Parathyroid adenoma (tissue), 2 donors: Measurements from ENCODE around the gene LZTFL1.

Source experiments
- H2AFZ ChIP-seq: fragments of 300-600 bp; sonication (generic); one replicate; pipeline ENCODE4 v1.7.0; 2017; ENCODE audit warnings: antibody characterized with exemption, mild to moderate bottlenecking
- H3K27ac ChIP-seq: fragments of 300-600 bp; sonication (generic); one replicate; pipeline ENCODE4 v1.7.0; 2017
- H3K27me3 ChIP-seq: fragments of 300-600 bp; sonication (generic); one replicate; pipeline ENCODE4 v1.7.0; 2017; ENCODE audit warnings: low read length; ENCODE audit not compliant: control insufficient read depth, insufficient read depth
- H3K36me3 ChIP-seq: fragments of 300-600 bp; sonication (generic); one replicate; pipeline ENCODE4 v1.7.0; 2017; ENCODE audit warnings: low read length; ENCODE audit not compliant: control insufficient read depth, insufficient read depth
- H3K4me1 ChIP-seq: fragments of 300-600 bp; sonication (generic); one replicate; pipeline ENCODE4 v1.7.0; 2017; ENCODE audit warnings: control low read depth
- H3K4me2 ChIP-seq: fragments of 300-600 bp; sonication (generic); one replicate; pipeline ENCODE4 v1.7.0; 2017; ENCODE audit warnings: low read length
- H3K4me3 ChIP-seq: fragments of 300-600 bp; sonication (generic); one replicate; pipeline ENCODE4 v1.7.0; 2017; ENCODE audit warnings: low read depth, low read length
- H3K79me2 ChIP-seq: fragments of 300-600 bp; sonication (generic); one replicate; pipeline ENCODE4 v1.7.0; 2017; ENCODE audit warnings: control low read depth
- H3K9ac ChIP-seq: fragments of 300-600 bp; sonication (generic); one replicate; pipeline ENCODE4 v1.7.0; 2017; ENCODE audit warnings: mild to moderate bottlenecking
- H3K9me3 ChIP-seq: fragments of 300-600 bp; sonication (generic); one replicate; pipeline ENCODE4 v1.7.0; 2017; ENCODE audit warnings: low read length; ENCODE audit not compliant: control insufficient read depth
- CTCF ChIP-seq: fragments of 300-600 bp; sonication (generic); IDR thresholded peaks from one replicate; pipeline ENCODE4 v1.7.0; 2017; ENCODE audit warnings: antibody characterized with exemption, mild to moderate bottlenecking
- donor health status: primary hyperparathyroidism.

Gene LZTFL1

GRCh38 chr3:45844616-45845015 is 2.7 kb upstream of the LZTFL1 start:
- Histone ChIP-seq H3K9me3 (no peaks in the 10 kb centered on the region), H3K79me2 (peaks cover 12% of the 10 kb centered on the region), H3K27me3 (no peaks in the 10 kb centered on the region), H3K9ac (no peak overlapping the region), H3K4me2 (no peak overlapping the region), H3K4me1 (peaks cover 7% of the 10 kb centered on the region), H3K4me3 (no peak overlapping the region), H2AFZ (no peak overlapping the region), H3K27ac (no peak overlapping the region), H3K36me3 (no peaks in the 10 kb centered on the region)
- no peak for TF ChIP-seq CTCF

GRCh38 chr3:45842851-45843625 is 1.1 kb upstream of the LZTFL1 start:
- Histone ChIP-seq H3K4me1 (peaks cover 7% of the 10 kb centered on the region), H3K9me3 (no peaks in the 10 kb centered on the region), H3K79me2 (peaks cover 12% of the 10 kb centered on the region), H3K9ac (no peak overlapping the region), H3K4me2 (no peak overlapping the region), H3K27me3 (no peaks in the 10 kb centered on the region), H3K4me3 (no peak overlapping the region), H2AFZ (peak overlapping the region; percentile 98), H3K27ac (no peak overlapping the region), H3K36me3 (no peaks in the 10 kb centered on the region)
- no peak for TF ChIP-seq CTCF

- peak overlapping the region; percentile 98 for H2AFZ ChIP-seq
- peak overlapping the region; percentile 75 for H3K4me2 ChIP-seq
- no peak overlapping the region for H3K9ac ChIP-seq
- H3K27ac ChIP-seq: peak overlapping the region; percentile 39
- TF ChIP-seq CTCF: no peak
- no peaks in the 10 kb centered on the region for H3K36me3 ChIP-seq
- H3K9me3 ChIP-seq: no peaks in the 10 kb centered on the region
- H3K4me1 ChIP-seq: peaks cover 7% of the 10 kb centered on the region
- peaks cover 12% of the 10 kb centered on the region for H3K79me2 ChIP-seq
- no peaks in the 10 kb centered on the region for H3K27me3 ChIP-seq
- peak overlapping the region; percentile 97 for H3K4me3 ChIP-seq
Observed at GRCh38 chr3:45841420-45841756, 531 bp downstream of the LZTFL1 start.

- no peak overlapping the region for H3K4me3 ChIP-seq
- H3K4me1 ChIP-seq: peaks cover 7% of the 10 kb centered on the region
- no peak overlapping the region for H2AFZ ChIP-seq
- H3K79me2 ChIP-seq: peaks cover 12% of the 10 kb centered on the region
- H3K36me3 ChIP-seq: no peaks in the 10 kb centered on the region
- no peak for TF ChIP-seq CTCF
- H3K9ac ChIP-seq: no peak overlapping the region
- H3K27me3 ChIP-seq: no peaks in the 10 kb centered on the region
- H3K9me3 ChIP-seq: no peaks in the 10 kb centered on the region
- no peak overlapping the region for H3K27ac ChIP-seq
- H3K4me2 ChIP-seq: no peak overlapping the region
Observed at GRCh38 chr3:45838466-45838865, 3.5 kb downstream of the LZTFL1 start.

GRCh38 chr3:45832699-45833098 is 9.2 kb downstream of the LZTFL1 start:
- no peaks in the 10 kb centered on the region for H3K9me3 ChIP-seq

More at GRCh38 chr3:45832699-45833098, 9.2 kb downstream of the LZTFL1 start:
- Histone ChIP-seq H3K4me2 (no peak overlapping the region), H2AFZ (no peak overlapping the region), H3K36me3 (no peaks in the 10 kb centered on the region), H3K9ac (no peak overlapping the region), H3K4me3 (no peak overlapping the region), H3K27me3 (no peaks in the 10 kb centered on the region), H3K27ac (no peak overlapping the region), H3K79me2 (no peaks in the 10 kb centered on the region), H3K4me1 (no peaks in the 10 kb centered on the region)
- no peak for TF ChIP-seq CTCF
